Bone marrow (tissue), 2 donors: Measurements from ENCODE around the gene MORN3.
"Not testable (repeated sequence)": the region's sequence is repeated elsewhere in the genome, so short reads cannot be mapped to it uniquely, and the experiment has no call there.

Experiments
- DNase-seq, 2 donors: peaks; one replicate each; lab custom pipeline; 2025; lab: John Stamatoyannopoulos, UW

MORN3 gene, protein sequence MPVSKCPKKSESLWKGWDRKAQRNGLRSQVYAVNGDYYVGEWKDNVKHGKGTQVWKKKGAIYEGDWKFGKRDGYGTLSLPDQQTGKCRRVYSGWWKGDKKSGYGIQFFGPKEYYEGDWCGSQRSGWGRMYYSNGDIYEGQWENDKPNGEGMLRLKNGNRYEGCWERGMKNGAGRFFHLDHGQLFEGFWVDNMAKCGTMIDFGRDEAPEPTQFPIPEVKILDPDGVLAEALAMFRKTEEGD

DNA sequence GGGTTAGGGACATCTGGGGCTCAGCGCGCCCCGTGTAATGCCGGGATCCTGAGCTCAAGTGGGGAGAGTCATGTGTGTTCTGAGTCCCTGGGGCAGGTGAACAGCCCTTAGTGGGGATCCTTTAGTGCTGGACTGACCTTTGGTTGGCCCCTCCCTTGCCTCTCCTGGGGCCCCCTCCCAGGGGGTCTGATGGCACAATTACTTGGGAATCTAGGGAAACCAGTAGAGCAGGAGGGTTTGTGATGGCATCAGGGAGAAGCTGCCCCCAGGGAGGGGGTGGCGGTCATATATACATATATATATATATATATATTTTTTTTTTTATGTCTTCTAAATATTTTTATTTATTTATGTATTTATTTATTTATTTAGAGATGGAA is at the start of gene MORN3:
TSS of gene MORN3 (minus strand) at position 134 of the 380 bp plus-strand sequence. CDS start 171 bp downstream, outside the sequence.
- DNase-seq = no peak

DNA sequence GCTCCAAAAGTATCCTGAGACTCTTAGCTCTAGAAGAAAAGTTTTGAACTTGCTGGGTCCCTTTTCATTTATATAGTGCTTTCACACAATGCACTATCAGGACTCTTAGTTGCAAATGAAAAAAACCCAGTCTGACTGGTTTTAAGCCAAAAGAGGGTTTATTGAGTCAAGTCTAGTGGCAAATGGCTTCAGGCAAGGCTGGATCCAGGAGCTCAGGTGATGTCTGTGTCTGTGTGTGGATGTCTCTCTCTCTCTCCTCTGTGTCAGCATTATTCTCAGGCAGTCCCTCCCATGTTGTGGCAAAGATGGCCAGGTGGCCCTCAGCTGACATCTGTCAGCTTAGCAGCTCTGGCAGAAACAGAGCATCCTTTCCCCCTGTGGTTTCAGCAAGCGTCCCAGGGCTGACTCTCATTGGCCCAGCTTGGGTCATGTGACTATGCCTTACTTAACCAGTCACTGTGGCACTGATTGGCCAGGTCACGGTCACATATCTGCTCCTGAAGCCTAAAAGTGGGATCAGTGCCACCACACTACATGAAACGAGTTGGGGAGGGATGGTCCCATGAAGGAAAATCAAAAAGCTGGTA is 49.3 kb upstream of the MORN3 start:
- no peak for DNase-seq

DNA sequence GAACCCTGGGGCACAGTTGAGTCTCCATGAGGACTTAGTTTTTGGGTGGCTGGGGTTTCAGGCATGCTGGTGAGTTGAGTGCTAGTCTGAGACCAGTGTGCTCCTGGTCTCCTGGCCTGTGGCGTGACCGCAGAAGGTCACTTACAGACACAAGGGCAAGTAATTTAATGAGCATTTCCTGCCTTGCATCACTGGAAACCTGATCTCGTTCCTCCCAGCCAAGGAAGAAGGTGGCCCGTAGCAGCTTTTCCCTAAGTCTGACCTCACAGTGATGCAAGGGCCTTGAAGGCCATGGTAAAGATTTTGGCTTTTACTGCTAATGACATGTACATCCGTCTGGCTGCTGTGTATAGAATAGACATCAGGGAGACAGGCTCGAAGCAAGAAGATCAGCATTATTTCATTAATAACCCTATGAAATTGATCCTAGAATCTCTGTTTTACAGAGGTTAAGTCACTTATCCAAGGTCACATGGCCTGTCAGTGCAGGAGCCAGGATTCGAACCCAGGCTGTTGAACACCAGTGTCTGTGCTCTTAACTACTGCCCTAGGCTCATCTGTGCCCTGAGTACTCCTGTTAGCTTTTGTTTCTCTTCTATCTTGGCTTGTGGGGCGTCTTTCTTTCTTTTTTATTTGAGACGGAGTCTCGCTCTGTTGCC is 47.7 kb upstream of the MORN3 start:
- no peak for DNase-seq

DNA sequence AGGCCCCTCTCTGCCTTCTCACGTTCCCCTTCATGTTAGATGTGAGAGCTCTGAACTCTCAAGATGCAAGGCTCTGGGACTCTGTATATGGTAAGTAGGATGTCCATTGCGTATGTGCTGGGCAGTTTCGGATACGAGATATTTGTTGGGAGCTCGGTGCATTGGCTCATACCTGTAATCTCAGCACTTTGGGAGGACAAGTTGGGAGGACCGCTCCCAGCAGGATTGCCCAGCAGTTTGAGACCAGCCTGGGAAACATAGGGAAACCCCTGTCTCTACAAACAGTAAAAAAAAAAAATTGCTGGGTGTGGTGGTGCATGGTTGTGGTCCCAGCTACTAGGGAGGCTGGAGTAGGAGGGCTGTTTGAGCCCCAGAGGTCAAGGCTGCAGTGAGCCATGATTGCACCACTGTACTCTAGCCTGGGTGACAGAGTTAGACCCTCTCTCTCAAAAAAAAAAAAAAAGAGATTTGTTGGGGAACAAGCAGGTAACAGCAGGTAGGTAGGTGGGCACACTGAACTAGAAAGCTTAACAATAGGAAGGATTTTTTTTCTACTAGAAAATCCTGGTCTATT is 46.5 kb upstream of the MORN3 start:
- DNase-seq = no peak

DNA sequence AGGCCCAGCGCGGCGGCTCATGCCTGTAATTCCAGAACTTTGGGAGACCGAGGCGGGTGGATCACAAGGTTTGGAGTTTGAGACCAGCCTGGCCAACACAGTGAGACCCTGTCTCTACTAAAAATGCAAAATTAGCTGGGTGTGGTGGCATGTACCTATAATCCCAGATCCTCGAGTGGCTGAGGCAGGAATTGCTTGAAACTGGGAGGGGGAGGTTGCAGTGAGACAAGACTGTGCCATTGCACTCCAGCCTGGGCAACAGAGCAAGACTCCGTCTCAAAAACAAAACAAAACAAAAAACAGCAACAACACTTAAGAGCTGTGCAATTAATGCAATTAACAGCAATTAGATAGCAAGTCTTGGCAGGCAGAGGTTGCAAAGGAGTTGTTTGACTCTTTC is 45.6 kb upstream of the MORN3 start:
- not testable (repeated sequence) for DNase-seq

DNA sequence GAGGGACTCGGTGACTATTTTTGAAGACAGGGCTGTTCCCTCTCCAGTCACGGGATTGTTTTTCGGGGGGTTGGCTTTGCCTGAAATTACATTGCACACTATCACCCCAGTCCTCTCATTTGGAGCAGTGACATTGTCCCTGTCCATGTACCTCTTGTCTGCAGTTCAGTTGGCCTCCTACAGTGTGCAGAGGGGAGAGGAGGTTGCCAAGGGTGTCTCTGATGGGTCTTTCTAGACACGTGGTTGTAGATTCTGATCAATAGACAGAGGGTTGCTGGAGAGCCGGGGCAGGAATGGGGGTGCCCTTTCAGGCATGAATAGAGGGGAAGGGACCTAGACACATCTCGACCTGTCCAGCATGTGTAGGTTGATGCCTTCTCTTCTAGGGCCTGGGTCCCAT is 44.3 kb upstream of the MORN3 start:
- DNase-seq = no peak

DNA sequence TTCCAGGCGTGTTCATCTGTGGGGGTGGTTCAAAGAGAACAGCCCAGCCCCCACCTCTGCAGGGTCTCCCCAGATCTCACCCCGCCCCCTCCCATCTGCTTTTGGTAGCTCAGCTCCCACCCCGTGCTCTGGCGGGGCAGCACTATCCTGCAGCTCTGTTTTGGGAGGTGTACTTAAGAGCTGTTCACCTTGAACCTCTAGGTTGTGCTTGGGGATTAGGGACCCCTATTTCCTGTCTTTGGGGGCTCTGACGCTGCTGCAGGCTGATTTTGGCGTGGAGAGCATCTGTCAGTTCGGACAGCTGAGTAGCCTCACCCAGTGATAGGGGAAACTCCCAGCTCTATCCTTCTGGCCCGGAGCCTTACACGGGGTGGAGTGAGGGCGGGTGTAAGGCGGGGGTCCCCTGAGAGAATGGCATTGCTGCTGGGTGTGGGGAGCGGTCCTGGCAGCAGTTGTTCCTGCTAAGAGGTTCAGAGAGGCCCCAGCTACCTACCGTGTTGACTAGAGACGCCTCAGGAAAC is 43.9 kb upstream of the MORN3 start:
- no peak for DNase-seq

DNA sequence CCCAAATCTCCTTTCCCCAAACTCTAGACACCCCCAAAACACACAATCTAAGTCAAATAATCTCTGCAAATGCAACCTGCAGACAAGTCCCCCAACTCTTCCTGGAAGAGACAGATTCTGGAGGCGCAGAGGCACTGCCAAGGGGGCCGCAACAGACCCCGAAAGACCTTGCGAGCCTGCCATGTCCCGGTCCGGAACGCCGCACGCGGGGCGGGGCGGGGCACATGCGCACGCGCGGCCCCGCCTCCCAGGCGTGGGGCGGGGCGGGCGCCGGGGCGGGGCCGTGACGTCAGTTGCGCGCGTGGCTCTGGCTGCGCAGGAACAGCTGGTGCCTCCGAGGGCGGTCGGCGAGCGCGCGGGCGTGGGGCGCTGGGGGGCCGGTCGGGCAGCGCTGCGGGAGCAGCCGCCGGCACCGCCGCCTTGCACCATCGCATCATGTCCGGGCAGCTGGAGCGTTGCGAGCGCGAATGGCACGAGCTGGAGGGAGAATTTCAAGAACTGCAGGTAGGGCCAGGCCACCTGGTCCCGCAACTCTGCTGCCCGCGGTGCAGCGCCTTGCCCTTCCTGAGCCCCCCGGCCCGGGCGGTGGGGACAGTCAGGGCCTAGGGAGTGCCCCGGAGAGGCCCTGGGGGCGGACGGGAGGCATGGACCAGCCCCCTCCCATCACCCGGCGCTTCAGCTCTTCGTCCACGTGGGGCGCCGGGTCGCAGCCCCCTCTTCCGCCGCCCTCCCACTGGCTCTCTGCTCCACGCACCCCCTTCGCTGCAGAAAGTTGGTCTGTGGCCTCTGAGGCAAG is 43.2 kb upstream of the MORN3 start, which contains the start of gene TMEM120B:
TSS of gene TMEM120B (plus strand) at position 292 of the 796 bp plus-strand sequence. CDS start at position 436, 144 bp downstream.
- DNase-seq = peak; percentile 24 to 71

DNA sequence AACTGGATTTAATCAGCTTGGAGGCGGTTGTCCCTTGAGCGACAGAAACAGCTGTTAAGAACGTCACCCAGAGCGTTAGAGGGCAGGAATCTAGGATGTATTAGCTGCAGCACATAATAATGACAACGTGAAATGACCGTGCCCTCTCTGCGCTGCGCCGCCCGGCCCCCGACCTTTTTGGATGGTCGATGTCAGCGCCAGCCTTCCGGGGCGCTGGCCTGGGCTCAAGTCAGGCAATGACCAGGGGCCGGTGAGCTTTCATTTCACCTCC is 42.7 kb upstream of the MORN3 start:
- no peak for DNase-seq

DNA sequence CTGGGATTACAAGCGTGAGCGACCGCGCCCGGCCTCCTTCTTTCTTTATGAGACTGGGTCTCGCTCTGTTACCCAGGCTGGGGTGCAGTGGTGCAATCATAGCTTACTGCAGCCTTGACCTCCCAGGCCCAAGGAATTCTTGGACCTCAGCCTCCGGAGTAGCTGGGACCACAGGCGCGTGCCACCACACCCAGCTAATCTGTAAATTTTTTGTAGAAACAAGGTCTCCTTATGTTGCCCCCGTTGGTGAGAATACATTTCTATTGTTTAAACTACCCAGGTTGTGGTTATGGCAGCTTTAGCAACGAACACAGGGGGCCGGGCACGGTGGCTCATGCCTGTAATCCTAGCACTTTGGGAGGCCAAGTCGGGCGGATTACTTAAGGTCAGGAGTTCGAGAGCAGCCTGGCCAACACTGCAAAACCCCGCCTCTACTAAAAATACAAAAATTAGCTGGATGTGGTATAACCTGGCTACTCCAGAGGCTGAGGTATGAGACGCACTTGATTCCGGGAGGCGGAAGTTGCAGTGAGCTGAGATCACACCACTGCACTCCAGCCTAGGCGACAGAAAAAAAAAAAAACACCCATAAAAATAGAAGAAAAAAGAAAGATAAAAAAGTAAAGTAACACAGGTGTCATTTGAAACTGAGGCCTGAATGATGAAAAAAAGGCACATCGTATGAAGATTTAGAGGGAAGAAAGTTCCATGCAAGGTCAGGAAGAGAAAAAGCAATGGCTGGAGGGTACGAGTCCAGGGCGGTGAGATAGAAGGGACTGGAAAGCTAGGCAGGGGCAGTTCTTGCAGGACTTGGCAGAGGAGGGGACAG is 42.1 kb upstream of the MORN3 start:
- DNase-seq = no peak

DNA sequence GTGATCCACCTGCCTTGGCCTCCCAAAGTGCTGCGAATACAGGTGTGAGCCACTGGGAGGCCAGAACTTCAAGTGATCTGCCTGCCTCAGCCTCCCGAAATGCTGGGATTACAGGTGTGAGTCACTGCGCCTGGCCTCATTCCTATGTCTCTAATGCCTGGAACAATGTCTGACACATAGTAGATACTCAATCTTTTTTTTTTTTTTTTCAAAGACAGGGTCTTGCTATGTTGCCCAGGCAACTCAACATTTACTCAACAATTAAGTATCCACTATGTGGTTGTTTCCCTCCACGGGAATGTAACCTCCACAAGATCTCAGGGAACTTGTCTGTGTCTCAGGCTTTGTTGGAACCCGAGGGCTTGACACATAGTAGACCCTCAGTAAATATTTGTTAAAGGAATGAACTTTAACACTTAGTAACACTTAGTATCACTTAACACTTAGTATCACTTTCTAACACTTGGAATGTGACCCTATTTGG is 40.1 kb upstream of the MORN3 start:
- DNase-seq = no peak

DNA sequence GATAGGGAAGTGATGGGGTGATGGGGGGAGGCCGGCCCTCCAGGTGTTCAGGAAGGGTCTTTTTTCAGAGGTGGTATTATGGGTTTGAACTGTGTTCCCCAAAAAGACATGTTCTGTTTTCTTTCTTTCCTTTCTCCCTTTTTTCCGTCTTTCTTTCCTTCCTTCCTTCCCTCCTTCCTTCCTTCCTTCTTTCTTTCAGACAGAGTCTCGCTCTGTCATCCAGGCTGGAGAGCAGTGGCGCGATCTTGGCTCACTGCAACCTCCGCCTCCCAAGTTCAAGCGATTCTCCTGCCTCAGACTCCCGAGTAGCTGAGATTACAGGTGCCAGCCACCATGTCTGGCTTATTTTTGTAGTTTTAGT is 39.6 kb upstream of the MORN3 start:
- DNase-seq = not testable (repeated sequence)

DNA sequence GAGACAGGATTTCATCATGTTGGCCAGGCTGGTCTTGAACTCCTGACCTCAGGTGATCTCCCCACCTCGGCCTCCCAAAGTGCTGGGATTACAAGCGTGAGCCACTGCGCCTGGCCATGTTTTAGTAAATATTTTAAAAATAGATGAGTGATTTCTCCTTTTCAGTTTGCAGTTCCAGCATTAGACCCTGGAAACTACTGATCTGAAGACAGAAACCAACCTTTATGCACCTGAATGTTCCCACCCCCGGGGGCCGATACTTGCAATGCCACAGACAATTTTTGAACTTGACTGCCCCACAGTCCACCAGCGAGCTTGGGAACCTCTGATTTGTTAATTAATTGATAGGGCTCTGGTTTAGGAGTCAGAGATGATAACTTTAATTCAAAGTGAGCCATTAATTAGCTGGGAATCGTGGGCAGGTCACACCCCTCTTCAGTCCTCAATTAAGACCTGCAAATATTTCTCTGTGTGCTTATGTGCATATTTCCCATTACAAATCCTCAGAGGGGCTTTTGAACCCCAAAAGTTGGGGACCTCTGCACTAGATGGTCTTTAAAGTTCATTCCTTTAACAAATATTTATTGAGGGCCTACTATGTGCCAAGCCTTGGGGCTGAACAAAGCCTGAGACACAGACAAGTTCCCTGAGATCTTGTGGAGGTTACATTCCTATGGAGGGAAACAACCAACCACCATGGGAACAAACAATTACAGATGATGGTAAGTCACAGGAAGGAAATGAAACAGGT is 39.0 kb upstream of the MORN3 start:
- DNase-seq = no peak

DNA sequence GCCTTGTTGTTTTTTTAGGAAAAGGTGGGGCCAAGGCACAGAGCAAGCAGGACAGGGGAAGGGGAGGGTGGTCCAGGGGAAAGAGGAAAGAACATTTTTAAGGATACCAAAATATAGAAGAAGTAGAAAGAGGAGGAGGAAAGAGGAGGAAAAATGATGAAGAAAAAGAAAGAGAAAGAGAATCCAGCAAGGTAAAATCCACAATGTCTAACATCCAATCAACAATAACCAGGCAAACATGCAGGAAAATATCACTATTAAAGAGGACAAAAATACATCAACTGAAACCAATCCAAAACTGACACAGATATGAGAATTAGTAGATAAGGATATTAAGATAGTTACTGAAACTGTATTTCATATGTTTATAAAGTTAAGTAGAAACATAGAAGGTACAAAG is 36.1 kb upstream of the MORN3 start:
- no peak for DNase-seq

DNA sequence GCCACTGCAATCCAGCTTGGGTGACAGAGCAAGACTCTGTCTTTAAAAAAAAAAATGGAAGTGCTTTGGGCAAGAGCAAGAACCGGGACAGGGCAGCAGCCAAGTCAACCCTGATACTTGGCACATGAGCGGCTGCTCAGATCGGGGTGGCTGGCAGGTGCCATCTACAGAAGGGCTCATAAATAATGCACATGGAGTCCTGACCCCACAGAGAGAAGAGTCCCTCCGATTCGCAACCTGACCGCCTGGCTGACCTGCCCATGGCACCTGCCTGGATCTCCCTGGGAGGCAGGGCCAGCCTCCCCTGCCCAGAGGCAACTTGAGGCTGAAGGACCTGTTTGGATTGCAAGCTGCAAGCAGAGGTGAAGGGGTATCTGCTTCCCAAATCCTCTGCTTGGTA is 33.5 kb upstream of the MORN3 start:
- no peak for DNase-seq

DNA sequence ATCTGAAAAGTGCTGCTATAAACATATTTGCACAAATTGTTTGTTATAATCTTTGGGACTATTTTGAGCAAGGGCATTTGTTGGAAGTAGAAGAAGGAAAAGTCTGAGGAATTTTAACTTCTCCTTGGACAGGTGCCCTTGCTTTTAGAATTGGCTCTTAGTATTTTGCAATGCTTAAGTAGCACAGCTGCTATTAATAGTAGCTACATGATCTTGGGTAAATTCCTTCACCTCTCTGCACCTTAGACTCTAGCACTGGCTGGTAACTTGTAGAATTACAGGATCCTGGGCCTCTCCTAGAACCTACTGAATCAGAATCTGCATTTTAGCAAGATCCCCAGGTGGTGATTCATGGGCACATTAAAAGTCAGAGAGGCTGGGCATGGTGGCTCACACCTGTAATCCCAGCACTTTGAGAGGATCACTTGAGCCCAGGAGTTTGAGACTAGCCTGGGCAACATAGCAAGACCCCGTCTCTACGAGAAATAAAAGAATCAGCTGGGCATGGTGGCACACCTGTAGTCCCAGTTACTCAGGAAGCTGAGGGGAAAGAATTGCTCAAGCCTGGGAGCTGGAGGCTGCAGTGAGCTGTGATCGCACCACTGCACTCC is 32.3 kb upstream of the MORN3 start:
- DNase-seq = no peak

DNA sequence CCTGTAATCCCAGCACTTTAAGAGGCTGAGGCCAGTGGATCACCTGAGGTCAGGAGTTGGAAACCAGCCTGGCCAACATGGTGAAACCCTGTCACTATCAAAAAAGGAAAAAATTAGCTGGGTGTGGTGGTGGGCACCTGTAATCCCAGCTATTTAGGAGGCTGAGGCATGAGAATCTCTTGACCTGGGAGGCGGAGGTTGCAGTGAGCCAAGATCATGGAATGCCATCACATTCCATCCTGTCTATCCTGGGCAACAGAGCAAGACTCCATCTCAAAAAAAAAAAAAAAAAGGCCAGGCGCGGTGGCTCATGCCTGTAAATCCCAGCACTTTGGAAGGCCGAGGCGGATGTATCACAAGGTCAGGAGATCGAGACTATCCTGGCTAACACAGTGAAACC is 28.4 kb upstream of the MORN3 start:
- not testable (repeated sequence) for DNase-seq

DNA sequence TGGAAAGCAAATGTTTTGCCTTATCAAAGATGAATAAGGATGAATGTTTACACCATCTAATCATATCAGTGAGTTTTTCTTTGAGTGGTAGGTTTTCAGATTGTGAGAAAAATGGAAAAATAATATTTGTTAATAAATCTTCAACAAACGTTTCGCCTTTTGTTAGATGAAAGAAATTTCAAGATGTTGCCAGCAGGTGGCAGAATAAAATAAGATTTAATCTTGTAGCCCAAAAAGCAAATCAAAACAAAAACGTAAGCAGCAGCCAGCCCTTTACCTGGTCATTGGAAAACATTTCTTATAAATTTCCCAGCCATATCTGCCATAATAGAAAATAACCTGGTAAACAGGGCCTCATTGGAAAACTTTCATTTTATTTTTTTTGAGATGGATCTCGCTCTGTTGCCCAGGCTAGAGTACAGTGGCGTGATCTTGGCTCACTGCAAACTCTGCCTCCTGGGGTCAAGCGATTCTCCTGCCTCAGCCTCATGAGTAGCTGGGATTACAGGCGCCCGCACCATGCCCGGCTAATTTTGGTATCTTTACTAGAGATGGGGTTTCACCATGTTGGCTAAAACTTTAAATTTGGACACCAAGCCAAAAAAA is 27.7 kb upstream of the MORN3 start:
- peak in 1 of 2 donors; percentile 23 for DNase-seq

DNA sequence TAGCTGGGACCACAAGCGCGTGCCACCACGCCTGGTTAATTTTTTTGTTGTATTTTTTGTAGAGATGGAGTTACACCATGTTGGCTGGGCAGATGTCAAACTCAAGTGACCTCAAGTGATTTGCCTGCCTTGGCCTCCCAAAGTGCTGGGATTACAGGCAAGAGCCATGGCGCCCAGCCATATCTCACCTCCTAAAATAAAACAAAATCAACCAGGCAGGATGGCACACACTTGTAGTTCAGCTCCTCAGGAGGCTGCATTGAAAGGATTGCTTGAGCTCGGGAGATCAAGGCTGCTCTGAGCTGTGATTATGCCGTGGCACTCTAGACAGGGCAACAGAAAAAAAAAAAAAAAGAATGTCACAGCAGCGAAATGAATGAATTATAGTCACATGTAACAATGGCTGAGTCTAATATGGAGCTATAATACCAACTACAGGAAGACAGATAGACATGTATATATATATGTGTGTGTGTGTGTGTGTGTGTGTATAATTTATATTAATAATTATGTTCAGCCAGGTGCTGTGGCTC is 23.8 kb upstream of the MORN3 start:
- DNase-seq = no peak
